Left ventricle myocardium inferior (tissue), 1 donor: ENCODE measurements around the gene ROCK2. TPM values are rescaled to one million over a fixed set of nuclear protein-coding genes. Genes with fewer than 3 reads are reported as not detected.
A peak's percentile ranks its signal among the peaks of the same experiment; 100 is the strongest.
"Not testable (repeated sequence)": the region's sequence is repeated elsewhere in the genome, so short reads cannot be mapped to it uniquely, and the experiment has no call there.

Experiments used
- DNase-seq: peaks from one replicate; pipeline ENCODE4 v3.0.0-alpha.2; 2020
- H3K27ac ChIP-seq: fragments of 200-600 bp; replicated peaks from 2 replicates; pipeline ENCODE4 v1.8.0; 2021
- H3K27me3 ChIP-seq: fragments of 200-600 bp; 2 replicates; pipeline ENCODE4 v1.8.0; 2021; ENCODE audit warnings: low read depth
- H3K36me3 ChIP-seq: fragments of 200-600 bp; 2 replicates; pipeline ENCODE4 v1.8.0; 2021
- H3K4me1 ChIP-seq: fragments of 200-600 bp; 2 replicates; pipeline ENCODE4 v1.8.0; 2021
- H3K4me3 ChIP-seq: fragments of 200-600 bp; 2 replicates; pipeline ENCODE4 v1.8.0; 2021; ENCODE audit warnings: mild to moderate bottlenecking, moderate library complexity
- H3K9me3 ChIP-seq: fragments of 200-600 bp; replicated peaks from 2 replicates; pipeline ENCODE4 v1.8.0; 2021
- CTCF ChIP-seq: fragments of 200-600 bp; IDR thresholded peaks from 2 replicates; pipeline ENCODE4 v1.8.0; 2021; ENCODE audit warnings: antibody characterized with exemption, mild to moderate bottlenecking, borderline replicate concordance
- intact Hi-C: fragments of 100-400 bp; cut with micrococcal nuclease; formaldehyde crosslinking; loops from one replicate; pipeline ENCODE4 v1.11.0; 2022
- total RNA-seq: library from RNA; stranded (reverse); fragmentation: NEBNext Ultra II Directional; extraction: Animal tissue kit (Norgen Biotek cat#: 25700); gene quantifications from one replicate; pipeline ENCODE4 v1.2.1, GENCODE V29; 2021
- donor health status: DM: no; HTN: yes; CAD: no; lungs with severe emphysema.

ROCK2 gene
- total RNA-seq, 1 donor from 2014 or later = 30.2 TPM

GRCh38 chr2:11168488-11168887 is 175.9 kb downstream of the ROCK2 start:
- H3K9me3 ChIP-seq = no peaks in the 10 kb centered on the region
- no peak for TF ChIP-seq CTCF
- H3K4me3 ChIP-seq = no peak overlapping the region
- no peaks in the 10 kb centered on the region for H3K4me1 ChIP-seq
- intact Hi-C loops = no loop called here
- H3K36me3 ChIP-seq = peaks cover 8% of the 10 kb centered on the region
- H3K27ac ChIP-seq = no peak overlapping the region
- no peaks in the 10 kb centered on the region for H3K27me3 ChIP-seq
- DNase-seq = no peak

- Histone ChIP-seq H3K36me3 (peaks cover 5% of the 10 kb centered on the region), H3K4me1 (no peaks in the 10 kb centered on the region), H3K27me3 (no peaks in the 10 kb centered on the region), H3K4me3 (no peak overlapping the region), H3K27ac (no peak overlapping the region), H3K9me3 (no peaks in the 10 kb centered on the region)
- TF ChIP-seq CTCF = no peak
- DNase-seq = no peak
- intact Hi-C loops = no loop called here
These were observed 178.0 kb downstream of the ROCK2 start for GRCh38 chr2:11166476-11166875.

- intact Hi-C loops, H3K27ac ChIP-seq, H3K4me3 ChIP-seq, H3K27me3 ChIP-seq, DNase-seq, H3K4me1 ChIP-seq, H3K36me3 ChIP-seq, H3K9me3 ChIP-seq: not testable (repeated sequence)
These were observed 179.4 kb downstream of the ROCK2 start for GRCh38 chr2:11165046-11165445.

- H3K27ac ChIP-seq = no peak overlapping the region
- no peaks in the 10 kb centered on the region for H3K9me3 ChIP-seq
- intact Hi-C loops = no loop called here
- no peak overlapping the region for H3K4me3 ChIP-seq
- no peak for DNase-seq
- H3K36me3 ChIP-seq = peaks cover 5% of the 10 kb centered on the region
- no peaks in the 10 kb centered on the region for H3K27me3 ChIP-seq
- H3K4me1 ChIP-seq = no peaks in the 10 kb centered on the region
- TF ChIP-seq CTCF = no peak
These were observed 180.8 kb downstream of the ROCK2 start for GRCh38 chr2:11163439-11164317.

- H3K4me3 ChIP-seq = no peak overlapping the region
- H3K27ac ChIP-seq = peak overlapping the region; percentile 43
- H3K4me1 ChIP-seq = peaks cover 5% of the 10 kb centered on the region
- peaks cover 5% of the 10 kb centered on the region for H3K36me3 ChIP-seq
- no peak for TF ChIP-seq CTCF
- H3K27me3 ChIP-seq = no peaks in the 10 kb centered on the region
- H3K9me3 ChIP-seq = no peaks in the 10 kb centered on the region
- DNase-seq = no peak
- intact Hi-C loops = no loop called here
These were observed 182.7 kb downstream of the ROCK2 start for GRCh38 chr2:11161747-11162146.

GRCh38 chr2:11160731-11161455 is 183.5 kb downstream of the ROCK2 start:
- DNase-seq = no peak
- Histone ChIP-seq H3K4me1 (peaks cover 13% of the 10 kb centered on the region), H3K9me3 (no peaks in the 10 kb centered on the region), H3K27me3 (no peaks in the 10 kb centered on the region), H3K36me3 (peaks cover 5% of the 10 kb centered on the region), H3K4me3 (no peak overlapping the region), H3K27ac (peak overlapping the region; percentile 43)
- intact Hi-C loops = no loop called here
- TF ChIP-seq CTCF = no peak
